ENCODE results near the gene HERC3. TPM values are rescaled to one million over a fixed set of nuclear protein-coding genes. Genes with fewer than 3 reads are reported as not detected.

HERC3 gene
- total RNA-seq, 1 experiment from 2014 or later: 17.3 TPM

GRCh38 chr4:88616275-88617150, 24.2 kb downstream of the HERC3 start:
- TF ChIP-seq CTCF (IDR thresholded peaks at IDR 0.05; ENCODE audit: unreplicated experiment): no peak
- DNase-seq: no peak

GRCh38 chr4:88618782-88619485, 26.7 kb downstream of the HERC3 start:
- H3K9me3 Mint-ChIP-seq (ENCODE audit: low read depth, unreplicated experiment): peaks cover 2% of the 10 kb centered on the region
- no TSS peak for BruUV-seq (replicated peaks)
- no peak overlapping the region for H3K4me3 Mint-ChIP-seq (ENCODE audit: low read depth, unreplicated experiment)
- intact Hi-C loops (cut with micrococcal nuclease; ENCODE audit: unreplicated experiment): no loop called here
- no peak overlapping the region for H3K27ac Mint-ChIP-seq (ENCODE audit: unreplicated experiment)
- no peaks in the 10 kb centered on the region for H3K27me3 Mint-ChIP-seq (ENCODE audit: unreplicated experiment)
- no peak for DNase-seq
- peaks cover 33% of the 10 kb centered on the region for H3K4me1 Mint-ChIP-seq (ENCODE audit: low read depth, unreplicated experiment)
- CTCF ChIA-PET: no interaction called here
- no peak for TF ChIP-seq CTCF (IDR thresholded peaks at IDR 0.05; ENCODE audit: unreplicated experiment)
- H3K36me3 Mint-ChIP-seq (ENCODE audit: insufficient read depth, unreplicated experiment): no peaks in the 10 kb centered on the region

More at GRCh38 chr4:88616275-88617150, 24.2 kb downstream of the HERC3 start:
- intact Hi-C loops (cut with micrococcal nuclease; ENCODE audit: unreplicated experiment): no loop called here
- peaks cover 48% of the 10 kb centered on the region for H3K4me1 Mint-ChIP-seq (ENCODE audit: low read depth, unreplicated experiment)
- H3K27ac Mint-ChIP-seq (ENCODE audit: unreplicated experiment): no peak overlapping the region
- peaks cover under 1% of the 10 kb centered on the region for H3K36me3 Mint-ChIP-seq (ENCODE audit: insufficient read depth, unreplicated experiment)
- CTCF ChIA-PET: no interaction called here
- no peak overlapping the region for H3K4me3 Mint-ChIP-seq (ENCODE audit: low read depth, unreplicated experiment)
- no peaks in the 10 kb centered on the region for H3K9me3 Mint-ChIP-seq (ENCODE audit: low read depth, unreplicated experiment)
- BruUV-seq (replicated peaks): no TSS peak
- no peaks in the 10 kb centered on the region for H3K27me3 Mint-ChIP-seq (ENCODE audit: unreplicated experiment)

- Mint-ChIP-seq H3K4me1 (ENCODE audit: low read depth, unreplicated experiment) (peaks cover 22% of the 10 kb centered on the region), H3K36me3 (ENCODE audit: insufficient read depth, unreplicated experiment) (no peaks in the 10 kb centered on the region), H3K4me3 (ENCODE audit: low read depth, unreplicated experiment) (no peak overlapping the region), H3K27me3 (ENCODE audit: unreplicated experiment) (no peaks in the 10 kb centered on the region), H3K27ac (ENCODE audit: unreplicated experiment) (no peak overlapping the region), H3K9me3 (ENCODE audit: low read depth, unreplicated experiment) (peaks cover 2% of the 10 kb centered on the region)
- intact Hi-C loops (cut with micrococcal nuclease; ENCODE audit: unreplicated experiment): no loop called here
- TF ChIP-seq CTCF (IDR thresholded peaks at IDR 0.05; ENCODE audit: unreplicated experiment): no peak
- no TSS peak for BruUV-seq (replicated peaks)
- DNase-seq: no peak
- CTCF ChIA-PET: interaction anchor here (0.6 to 0.8 kb wide), 2 partner anchors 8 to 9 kb away, joined by 3 read pairs; no protein-coding TSS in a partner anchor
These were observed 27.7 kb downstream of the HERC3 start for GRCh38 chr4:88619971-88620370.

- no peak for DNase-seq
- H3K36me3 Mint-ChIP-seq (ENCODE audit: insufficient read depth, unreplicated experiment): no peaks in the 10 kb centered on the region
- TF ChIP-seq CTCF (IDR thresholded peaks at IDR 0.05; ENCODE audit: unreplicated experiment): no peak
- no peak overlapping the region for H3K4me3 Mint-ChIP-seq (ENCODE audit: low read depth, unreplicated experiment)
- no peak overlapping the region for H3K27ac Mint-ChIP-seq (ENCODE audit: unreplicated experiment)
- intact Hi-C loops (cut with micrococcal nuclease; ENCODE audit: unreplicated experiment): no loop called here
- no peaks in the 10 kb centered on the region for H3K27me3 Mint-ChIP-seq (ENCODE audit: unreplicated experiment)
- peaks cover 22% of the 10 kb centered on the region for H3K4me1 Mint-ChIP-seq (ENCODE audit: low read depth, unreplicated experiment)
- peaks cover 2% of the 10 kb centered on the region for H3K9me3 Mint-ChIP-seq (ENCODE audit: low read depth, unreplicated experiment)
- CTCF ChIA-PET: no interaction called here
- BruUV-seq (replicated peaks): no TSS peak
These were observed 29.6 kb downstream of the HERC3 start for GRCh38 chr4:88621763-88622327.

Measured in Calu3 (cell line).